Mesendoderm (in vitro differentiated cells): ENCODE measurements around the gene ACAA2.

Source experiments
- DNase-seq: peaks from one replicate; pipeline ENCODE4 v3.0.0; 2013
- H2AK5ac ChIP-seq: 2 replicates; pipeline ENCODE4 v1.6.1; 2013; ENCODE audit warnings: low read length, inconsistent platforms
- H2BK120ac ChIP-seq: 2 replicates; pipeline ENCODE4 v1.6.1; 2013; ENCODE audit warnings: low read depth, mild to moderate bottlenecking, low read length, moderate library complexity, mixed read lengths
- H2BK15ac ChIP-seq: replicated peaks from 2 replicates; pipeline ENCODE4 v1.6.1; 2013; ENCODE audit warnings: low read depth, mild to moderate bottlenecking, moderate library complexity
- H2BK5ac ChIP-seq: 2 replicates; pipeline ENCODE4 v1.6.1; 2013; ENCODE audit warnings: low read length, inconsistent platforms
- H3K18ac ChIP-seq: 2 replicates; pipeline ENCODE4 v1.6.1; 2013; ENCODE audit warnings: mild to moderate bottlenecking, low read length, mixed read lengths
- H3K23ac ChIP-seq: one replicate; pipeline ENCODE4 v1.6.1; 2013; ENCODE audit warnings: low read length
- H3K27ac ChIP-seq: 2 replicates; pipeline ENCODE4 v1.5.1; 2013; ENCODE audit warnings: low read depth, mild to moderate bottlenecking, inconsistent platforms, low read length, moderate library complexity
- H3K27me3 ChIP-seq: 2 replicates; pipeline ENCODE4 v1.6.1; 2013; ENCODE audit warnings: low read length, control low read depth, mild to moderate bottlenecking, inconsistent platforms; ENCODE audit not compliant: insufficient read depth, poor library complexity
- H3K36me3 ChIP-seq: 2 replicates; pipeline ENCODE4 v1.6.1; 2013; ENCODE audit warnings: low read length, inconsistent platforms; ENCODE audit not compliant: control insufficient read depth, insufficient read depth
- H3K4ac ChIP-seq: one replicate; pipeline ENCODE4 v1.6.1; 2013; ENCODE audit warnings: low read depth, mild to moderate bottlenecking, low read length, moderate library complexity
- H3K4me1 ChIP-seq: 2 replicates; pipeline ENCODE4 v1.6.1; 2013; ENCODE audit warnings: low read depth, low read length, inconsistent platforms; ENCODE audit not compliant: control insufficient read depth
- H3K4me2 ChIP-seq: 2 replicates; pipeline ENCODE4 v1.6.1; 2013; ENCODE audit warnings: low read length
- H3K4me3 ChIP-seq: 2 replicates; pipeline ENCODE4 v1.5.1; 2013; ENCODE audit warnings: mild to moderate bottlenecking, low read length
- H3K56ac ChIP-seq: one replicate; pipeline ENCODE4 v1.6.1; 2013; ENCODE audit warnings: low read length
- H3K79me1 ChIP-seq: 2 replicates; pipeline ENCODE4 v1.6.1; 2013; ENCODE audit warnings: low read length, inconsistent platforms
- H3K79me2 ChIP-seq: 2 replicates; pipeline ENCODE4 v1.6.1; 2013; ENCODE audit warnings: mild to moderate bottlenecking, low read length; ENCODE audit not compliant: control insufficient read depth, insufficient read depth
- H3K9ac ChIP-seq: 2 replicates; pipeline ENCODE4 v1.6.1; 2013; ENCODE audit warnings: low read length, inconsistent platforms
- H4K5ac ChIP-seq: one replicate; pipeline ENCODE4 v1.6.1; 2013; ENCODE audit warnings: low read length
- H4K8ac ChIP-seq: one replicate; pipeline ENCODE4 v1.6.1; 2013; ENCODE audit warnings: low read depth, mild to moderate bottlenecking, control low read depth, low read length, moderate library complexity
- WGBS: extraction: QIAGEN DNeasy Blood & Tissue Kit; methylation state at CpG from one replicate; pipeline ENCODE4 v1.1.7; 2013; ENCODE audit warnings: low lambda C conversion rate, missing lambda C conversion rate; ENCODE audit not compliant: insufficient coverage; ENCODE audit errors: extremely low coverage; 5-methylcytosine and 5-hydroxymethylcytosine counted together

Gene ACAA2

DNA sequence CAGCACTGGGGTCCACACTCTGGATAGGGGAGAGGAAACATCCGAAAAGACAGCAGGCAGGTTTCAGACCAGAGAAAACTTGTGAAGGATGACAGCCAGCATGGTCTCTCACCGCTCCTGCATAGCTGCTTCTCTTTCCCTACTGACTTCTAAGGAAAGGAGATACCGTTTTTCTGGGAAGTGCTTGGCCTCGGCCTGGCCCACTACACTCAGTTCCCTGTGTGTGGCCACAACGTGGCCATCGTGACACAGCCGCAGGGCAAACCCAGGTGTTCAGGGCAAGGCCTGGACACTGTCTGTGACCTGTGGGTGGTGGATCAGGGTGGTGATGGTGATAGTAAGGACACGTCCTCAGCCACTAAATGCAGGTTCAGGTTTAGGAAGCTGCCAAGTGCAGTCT is 34.2 kb upstream of the ACAA2 start:
- no peak overlapping the region for H3K4me3 ChIP-seq
- no peak overlapping the region for H3K18ac ChIP-seq
- H3K4ac ChIP-seq: no peak overlapping the region
- H2BK120ac ChIP-seq: no peak overlapping the region
- H2BK5ac ChIP-seq: no peak overlapping the region
- H2AK5ac ChIP-seq: no peak overlapping the region
- no peak overlapping the region for H3K9ac ChIP-seq
- no peak overlapping the region for H2BK15ac ChIP-seq
- H4K8ac ChIP-seq: no peak overlapping the region
- no peak overlapping the region for H3K4me2 ChIP-seq
- H3K79me1 ChIP-seq: no peaks in the 10 kb centered on the region
- no peaks in the 10 kb centered on the region for H3K79me2 ChIP-seq
- no peaks in the 10 kb centered on the region for H3K27me3 ChIP-seq
- WGBS: no CpG with 5 or more reads among the region's 8 CpGs
- no peak overlapping the region for H3K27ac ChIP-seq
- peaks cover 6% of the 10 kb centered on the region for H3K4me1 ChIP-seq
- H3K23ac ChIP-seq: no peak overlapping the region
- no peak overlapping the region for H3K56ac ChIP-seq
- no peak for DNase-seq
- H4K5ac ChIP-seq: no peak overlapping the region
- H3K36me3 ChIP-seq: no peaks in the 10 kb centered on the region

DNA sequence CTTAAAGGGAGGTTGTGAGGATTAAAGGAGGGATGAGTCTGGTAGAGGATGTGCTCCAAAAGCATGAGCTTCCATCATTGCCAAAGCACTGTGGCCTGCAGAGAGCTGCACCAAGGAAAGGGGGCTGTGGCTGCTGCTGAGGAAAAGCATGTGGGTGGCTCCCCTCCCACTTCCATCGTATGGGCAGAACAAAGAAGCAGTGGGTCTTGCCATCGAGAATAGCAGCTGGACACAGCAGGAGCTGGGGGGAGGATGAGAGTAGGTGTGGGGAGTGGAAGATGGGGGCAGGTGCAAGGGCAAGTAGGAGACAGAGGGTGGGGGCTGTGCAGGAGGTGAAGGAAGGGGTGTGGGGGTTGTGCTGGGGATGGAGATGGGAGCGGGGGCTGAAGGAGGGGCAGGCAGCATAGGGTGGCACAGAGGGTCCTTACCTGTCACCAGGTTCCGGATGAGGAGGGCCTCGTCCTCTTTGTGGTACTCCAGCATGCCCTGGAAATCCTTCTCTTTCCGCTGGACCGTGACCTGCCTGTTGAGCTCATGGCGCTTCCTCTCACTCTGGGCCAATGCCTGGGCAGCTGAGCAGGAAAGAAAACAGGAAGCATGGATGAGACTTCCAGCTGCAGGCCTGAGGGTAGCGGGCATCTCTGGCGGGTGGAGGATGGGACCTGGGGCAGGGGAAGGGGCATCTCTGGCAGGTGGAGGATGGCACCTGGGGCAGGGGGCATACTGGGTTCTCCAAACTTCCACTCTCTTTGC is 33.6 kb upstream of the ACAA2 start:
- no peaks in the 10 kb centered on the region for H3K36me3 ChIP-seq
- no peak overlapping the region for H2BK120ac ChIP-seq
- no peak for DNase-seq
- H2AK5ac ChIP-seq: no peak overlapping the region
- no peak overlapping the region for H4K8ac ChIP-seq
- no peak overlapping the region for H2BK5ac ChIP-seq
- no peak overlapping the region for H3K18ac ChIP-seq
- no peak overlapping the region for H4K5ac ChIP-seq
- no peak overlapping the region for H3K4me2 ChIP-seq
- H2BK15ac ChIP-seq: no peak overlapping the region
- WGBS: no CpG with 5 or more reads among the region's 10 CpGs
- no peaks in the 10 kb centered on the region for H3K79me2 ChIP-seq
- no peaks in the 10 kb centered on the region for H3K79me1 ChIP-seq
- H3K56ac ChIP-seq: no peak overlapping the region
- H3K4me3 ChIP-seq: no peak overlapping the region
- H3K27ac ChIP-seq: no peak overlapping the region
- no peak overlapping the region for H3K4ac ChIP-seq
- H3K4me1 ChIP-seq: peaks cover 6% of the 10 kb centered on the region
- no peaks in the 10 kb centered on the region for H3K27me3 ChIP-seq
- H3K23ac ChIP-seq: no peak overlapping the region
- no peak overlapping the region for H3K9ac ChIP-seq

DNA sequence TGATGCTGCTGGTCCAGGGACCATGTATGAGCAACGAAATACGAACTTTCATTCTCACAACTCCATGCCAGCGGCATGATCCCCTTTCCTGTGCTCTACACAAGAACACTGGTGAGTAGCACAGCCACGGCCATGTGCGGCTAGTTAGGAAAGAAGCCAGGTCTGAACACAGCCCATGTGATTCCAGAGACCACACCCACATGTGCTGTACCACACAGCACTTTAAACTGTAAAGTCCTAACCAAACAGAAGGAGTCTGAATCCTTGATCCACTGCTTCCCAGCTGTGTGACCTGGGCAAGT is 33.0 kb upstream of the ACAA2 start:
- H3K4me1 ChIP-seq: peaks cover 6% of the 10 kb centered on the region
- H2BK15ac ChIP-seq: no peak overlapping the region
- no peak overlapping the region for H3K4me3 ChIP-seq
- no peak overlapping the region for H3K4ac ChIP-seq
- no peak overlapping the region for H3K56ac ChIP-seq
- no peak overlapping the region for H4K5ac ChIP-seq
- no peak for DNase-seq
- H2BK120ac ChIP-seq: no peak overlapping the region
- H2BK5ac ChIP-seq: no peak overlapping the region
- H3K79me1 ChIP-seq: no peaks in the 10 kb centered on the region
- no peaks in the 10 kb centered on the region for H3K36me3 ChIP-seq
- no peak overlapping the region for H3K18ac ChIP-seq
- H3K9ac ChIP-seq: no peak overlapping the region
- H3K27me3 ChIP-seq: no peaks in the 10 kb centered on the region
- WGBS: no CpG with 5 or more reads among the region's 5 CpGs
- no peak overlapping the region for H2AK5ac ChIP-seq
- H4K8ac ChIP-seq: no peak overlapping the region
- no peaks in the 10 kb centered on the region for H3K79me2 ChIP-seq
- H3K4me2 ChIP-seq: no peak overlapping the region
- no peak overlapping the region for H3K23ac ChIP-seq
- no peak overlapping the region for H3K27ac ChIP-seq

DNA sequence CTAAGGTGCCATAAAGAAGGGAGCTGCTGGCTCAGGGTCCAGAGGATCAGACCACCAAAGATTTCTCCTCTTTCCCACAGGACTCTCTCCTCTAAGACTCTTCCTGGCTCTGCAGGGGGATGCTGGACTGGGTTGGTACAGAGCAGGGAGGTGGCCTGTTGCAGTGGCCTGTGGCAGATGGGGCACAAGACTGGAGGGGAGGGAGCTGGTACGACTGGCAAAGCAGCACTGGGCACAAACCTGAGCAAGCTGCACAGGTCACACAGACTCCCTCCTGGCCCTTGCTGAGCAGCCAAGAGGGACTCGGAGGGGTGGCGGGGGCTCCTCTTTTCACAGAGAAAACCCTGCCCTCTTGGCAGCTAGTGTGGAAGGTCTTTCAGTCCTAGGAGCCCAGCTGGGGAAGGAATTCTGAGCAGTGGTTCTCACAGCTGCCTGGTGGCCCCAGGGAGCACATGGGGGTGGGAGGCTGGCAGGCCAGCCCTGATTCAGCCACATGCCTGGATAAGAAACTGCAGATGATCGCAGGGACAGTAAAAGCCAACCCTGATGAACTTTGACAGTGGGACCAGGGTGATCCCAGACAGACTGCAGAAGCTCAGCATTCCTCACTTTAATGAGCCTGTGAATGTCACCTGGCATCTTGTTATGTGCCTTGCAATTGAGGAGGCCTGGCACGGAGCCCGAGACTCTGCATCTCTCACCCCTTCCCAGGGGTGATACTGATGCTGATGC is 32.5 kb upstream of the ACAA2 start:
- Histone ChIP-seq H3K79me2 (no peaks in the 10 kb centered on the region), H3K36me3 (no peaks in the 10 kb centered on the region), H3K4me2 (no peak overlapping the region), H3K4ac (no peak overlapping the region), H3K4me3 (no peak overlapping the region), H3K9ac (no peak overlapping the region), H3K23ac (no peak overlapping the region), H3K27ac (no peak overlapping the region), H2BK5ac (no peak overlapping the region), H3K56ac (no peak overlapping the region), H3K18ac (no peak overlapping the region), H3K27me3 (no peaks in the 10 kb centered on the region), H2BK120ac (no peak overlapping the region), H2BK15ac (no peak overlapping the region), H3K4me1 (peaks cover 6% of the 10 kb centered on the region), H4K5ac (no peak overlapping the region), H4K8ac (no peak overlapping the region), H2AK5ac (no peak overlapping the region), H3K79me1 (no peaks in the 10 kb centered on the region)
- DNase-seq: no peak
- WGBS: no CpG with 5 or more reads among the region's 6 CpGs

DNA sequence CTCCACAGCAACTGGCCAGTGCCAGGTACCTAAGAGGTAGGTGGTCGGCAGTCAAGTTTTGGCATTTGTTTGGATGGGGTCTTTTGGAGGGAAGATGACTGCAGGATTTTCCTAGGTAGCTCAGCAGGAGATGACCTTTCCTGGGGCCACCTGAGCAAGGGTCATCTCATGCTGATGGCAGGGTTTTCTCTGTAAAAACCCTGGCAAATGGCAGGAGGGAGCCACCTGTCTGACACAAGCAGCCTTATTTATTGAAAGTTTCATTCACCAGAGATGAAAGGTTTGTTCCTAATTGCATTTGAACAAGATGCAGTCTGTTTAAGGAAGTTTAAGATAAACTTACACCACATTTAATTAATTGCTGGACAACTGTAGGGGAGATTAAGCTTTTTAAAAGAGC is 31.6 kb upstream of the ACAA2 start:
- H2AK5ac ChIP-seq: no peak overlapping the region
- no peak overlapping the region for H4K5ac ChIP-seq
- no peaks in the 10 kb centered on the region for H3K79me2 ChIP-seq
- H3K79me1 ChIP-seq: no peaks in the 10 kb centered on the region
- no peak overlapping the region for H3K27ac ChIP-seq
- no peak overlapping the region for H3K23ac ChIP-seq
- no peak overlapping the region for H4K8ac ChIP-seq
- H3K4me1 ChIP-seq: peaks cover 5% of the 10 kb centered on the region
- no peak overlapping the region for H2BK5ac ChIP-seq
- H3K56ac ChIP-seq: no peak overlapping the region
- no CpG with 5 or more reads among the region's 1 CpG for WGBS
- no peak overlapping the region for H2BK15ac ChIP-seq
- no peaks in the 10 kb centered on the region for H3K36me3 ChIP-seq
- no peak overlapping the region for H3K4me3 ChIP-seq
- no peak overlapping the region for H3K18ac ChIP-seq
- DNase-seq: no peak
- no peak overlapping the region for H3K9ac ChIP-seq
- H2BK120ac ChIP-seq: no peak overlapping the region
- no peak overlapping the region for H3K4ac ChIP-seq
- no peak overlapping the region for H3K4me2 ChIP-seq
- no peaks in the 10 kb centered on the region for H3K27me3 ChIP-seq
